Stimulated activated CD4-positive, alpha-beta T cell treated with anti-CD3 and anti-CD28 coated beads, Interleukin-1b, Interleukin-23, amount 100 ng/mL, for 4 hours (primary cell): ENCODE results near the gene USP9Y.

Source experiments
- DNase-seq, 2 donors: peaks; one replicate each; pipeline ENCODE4 v3.0.0-alpha.2; 2020; ENCODE audit warnings: low read depth in 2 of 2

USP9Y gene

DNA sequence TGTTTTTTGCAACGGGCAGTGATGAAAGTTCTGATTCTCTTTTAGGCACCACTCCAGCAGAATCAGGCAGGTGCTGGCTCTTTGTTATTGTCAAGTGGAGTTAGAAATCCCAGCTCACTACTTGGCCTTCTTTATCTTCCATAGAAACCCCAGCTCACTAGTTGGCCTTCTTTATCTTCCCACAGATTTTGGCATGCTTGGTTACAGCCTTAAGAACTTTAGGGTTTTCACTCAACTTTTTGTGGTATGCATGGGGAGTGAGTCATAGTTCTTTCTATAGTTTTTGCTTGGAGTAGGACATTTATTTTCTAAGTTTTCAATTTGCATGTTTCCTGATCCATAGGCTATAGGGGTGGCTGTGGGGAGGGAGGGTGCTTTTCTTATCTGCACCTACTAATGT is 55.0 kb downstream of the USP9Y start:
- no peak for DNase-seq

- no peak for DNase-seq
These were observed 64.9 kb downstream of the USP9Y start for GRCh38 chrY:12765976-12766375.

GRCh38 chrY:12784521-12784920 is 83.5 kb downstream of the USP9Y start:
- DNase-seq = no peak

- no peak for DNase-seq
These were observed 93.0 kb downstream of the USP9Y start for GRCh38 chrY:12793999-12794398.

GRCh38 chrY:12808046-12808445 is 107.0 kb downstream of the USP9Y start:
- DNase-seq = no peak

GRCh38 chrY:12809034-12809433 is 108.0 kb downstream of the USP9Y start:
- DNase-seq = no peak

- no peak for DNase-seq
These were observed 122.4 kb downstream of the USP9Y start for GRCh38 chrY:12823408-12823807.

- no peak for DNase-seq
These were observed 125.8 kb downstream of the USP9Y start for GRCh38 chrY:12826791-12827190.

GRCh38 chrY:12833284-12833683 is 132.3 kb downstream of the USP9Y start:
- no peak for DNase-seq

GRCh38 chrY:12837550-12837949 is 136.5 kb downstream of the USP9Y start:
- DNase-seq = no peak

- no peak for DNase-seq
These were observed 140.3 kb downstream of the USP9Y start for GRCh38 chrY:12841368-12841767.

GRCh38 chrY:12846793-12847192 is 145.8 kb downstream of the USP9Y start:
- DNase-seq = no peak

GRCh38 chrY:12855791-12856275 is 154.8 kb downstream of the USP9Y start:
- DNase-seq = no peak

DNA sequence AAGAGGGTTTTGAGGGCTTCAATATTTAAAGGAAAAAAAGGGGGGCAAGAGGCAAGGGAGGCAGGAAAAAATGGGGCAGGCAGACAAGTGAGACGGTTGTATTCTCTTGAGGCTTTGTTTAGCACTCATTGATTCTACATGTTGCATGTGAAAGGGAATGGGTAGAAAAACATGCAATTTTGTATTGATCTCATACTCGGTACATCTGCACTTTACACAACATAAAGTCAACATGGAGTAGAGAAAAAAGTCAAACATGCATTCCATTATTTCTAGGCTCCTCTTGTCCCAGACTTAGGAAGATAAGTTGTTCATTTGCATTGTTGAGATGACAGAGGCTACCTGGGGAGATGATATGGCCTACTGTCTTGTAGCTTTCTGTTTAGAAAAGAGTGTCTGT is 166.9 kb downstream of the USP9Y start:
- no peak for DNase-seq

- no peak for DNase-seq
These were observed 195.9 kb downstream of the USP9Y start for GRCh38 chrY:12896973-12897372.

DNA sequence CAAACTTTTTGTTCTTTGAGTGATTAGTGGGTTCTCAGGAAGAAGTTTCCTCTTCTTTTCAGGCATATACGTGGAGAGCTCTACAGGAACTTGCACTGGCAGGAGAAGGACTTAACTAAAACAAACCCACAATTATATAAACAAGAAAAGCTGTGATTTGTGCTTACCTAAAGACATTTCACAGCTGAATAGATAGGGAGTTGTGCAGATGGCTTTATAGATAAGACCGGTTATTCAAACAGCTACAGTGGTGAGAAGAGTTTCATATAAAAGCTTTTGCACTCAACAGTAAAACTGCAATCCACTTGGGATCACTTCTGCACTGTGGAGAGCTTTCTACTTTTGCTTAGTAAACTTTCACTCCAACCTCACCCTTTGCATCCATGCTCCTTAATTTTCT is 197.6 kb downstream of the USP9Y start:
- no peak for DNase-seq

- DNase-seq = peak in 1 of 2 donors; percentile 56
These were observed 203.8 kb downstream of the USP9Y start, which contains the start of gene DDX3Y for GRCh38 chrY:12904618-12905516. Gene DDX3Y (plus strand): TSS chrY:12904868. CDS start chrY:12904937, 69 bp downstream.

DNA sequence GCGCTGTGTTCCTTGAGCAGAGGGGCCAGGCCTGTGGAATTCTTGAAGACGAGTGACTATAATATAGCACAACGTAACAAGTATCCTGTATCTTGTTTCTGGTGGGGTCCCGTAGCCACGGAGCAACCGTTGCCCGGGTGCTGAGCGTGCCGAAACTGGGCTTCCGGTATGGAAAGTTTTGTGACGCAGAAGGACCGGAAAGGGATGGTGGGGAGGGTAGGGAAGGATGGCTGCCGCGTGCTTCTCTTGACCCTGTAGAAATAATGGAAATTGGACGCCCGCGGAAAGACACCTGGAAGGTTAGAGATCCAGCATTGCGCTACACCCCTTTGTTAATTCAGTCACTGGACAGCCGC is 204.5 kb downstream of the USP9Y start:
- DNase-seq = peak in 1 of 2 donors; percentile 47

DNA sequence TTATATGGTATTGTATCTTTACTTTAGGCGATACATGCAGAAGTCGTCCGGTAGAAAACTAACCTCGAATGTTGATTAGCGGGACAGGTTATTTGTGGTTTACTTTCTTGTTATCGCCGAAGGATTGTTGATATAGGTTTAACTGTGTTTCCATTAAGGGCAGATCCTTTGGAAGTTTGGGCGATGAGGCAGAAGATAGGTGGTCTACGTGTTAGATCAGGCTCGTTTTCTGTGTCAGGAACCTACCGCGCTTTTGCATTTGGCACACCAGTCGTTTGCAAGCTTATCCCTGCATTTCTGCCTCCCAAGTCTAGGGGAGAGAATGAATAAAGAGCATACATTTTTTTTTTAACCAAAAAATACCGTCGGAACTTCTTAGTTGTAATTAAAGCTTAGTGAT is 204.9 kb downstream of the USP9Y start:
- DNase-seq = no peak
